Adipocyte (in vitro differentiated cells): ENCODE data around the gene THEM5.
"Not testable (repeated sequence)": the region's sequence is repeated elsewhere in the genome, so short reads cannot be mapped to it uniquely, and the experiment has no call there.

Experiments used
- DNase-seq: peaks from one replicate; pipeline ENCODE4 v3.0.0-alpha.2; 2015; ENCODE audit warnings: low read depth
- H3K27me3 ChIP-seq: replicated peaks from 2 replicates; pipeline ENCODE4 v1.7.0; 2013; ENCODE audit warnings: mild to moderate bottlenecking, low read length, moderate library complexity; ENCODE audit not compliant: control insufficient read depth, insufficient read depth
- H3K36me3 ChIP-seq: 2 replicates; pipeline ENCODE4 v1.7.0; 2013; ENCODE audit warnings: low read length, mild to moderate bottlenecking, moderate library complexity; ENCODE audit not compliant: control insufficient read depth, insufficient read depth, severe bottlenecking
- H3K4me1 ChIP-seq: 2 replicates; pipeline ENCODE4 v1.7.0; 2013; ENCODE audit warnings: mild to moderate bottlenecking, low read length, moderate library complexity; ENCODE audit not compliant: control insufficient read depth, insufficient read depth
- H3K4me3 ChIP-seq: 2 replicates; pipeline ENCODE4 v1.7.0; 2013; ENCODE audit warnings: mild to moderate bottlenecking, low read length, moderate library complexity
- H3K9ac ChIP-seq: 2 replicates; pipeline ENCODE4 v1.7.0; 2013; ENCODE audit warnings: mild to moderate bottlenecking, low read length, moderate library complexity
- H3K9me3 ChIP-seq: 2 replicates; pipeline ENCODE4 v1.7.0; 2013; ENCODE audit warnings: mild to moderate bottlenecking, low read length, moderate library complexity; ENCODE audit not compliant: control insufficient read depth

THEM5 gene, protein sequence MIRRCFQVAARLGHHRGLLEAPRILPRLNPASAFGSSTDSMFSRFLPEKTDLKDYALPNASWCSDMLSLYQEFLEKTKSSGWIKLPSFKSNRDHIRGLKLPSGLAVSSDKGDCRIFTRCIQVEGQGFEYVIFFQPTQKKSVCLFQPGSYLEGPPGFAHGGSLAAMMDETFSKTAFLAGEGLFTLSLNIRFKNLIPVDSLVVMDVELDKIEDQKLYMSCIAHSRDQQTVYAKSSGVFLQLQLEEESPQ

DNA sequence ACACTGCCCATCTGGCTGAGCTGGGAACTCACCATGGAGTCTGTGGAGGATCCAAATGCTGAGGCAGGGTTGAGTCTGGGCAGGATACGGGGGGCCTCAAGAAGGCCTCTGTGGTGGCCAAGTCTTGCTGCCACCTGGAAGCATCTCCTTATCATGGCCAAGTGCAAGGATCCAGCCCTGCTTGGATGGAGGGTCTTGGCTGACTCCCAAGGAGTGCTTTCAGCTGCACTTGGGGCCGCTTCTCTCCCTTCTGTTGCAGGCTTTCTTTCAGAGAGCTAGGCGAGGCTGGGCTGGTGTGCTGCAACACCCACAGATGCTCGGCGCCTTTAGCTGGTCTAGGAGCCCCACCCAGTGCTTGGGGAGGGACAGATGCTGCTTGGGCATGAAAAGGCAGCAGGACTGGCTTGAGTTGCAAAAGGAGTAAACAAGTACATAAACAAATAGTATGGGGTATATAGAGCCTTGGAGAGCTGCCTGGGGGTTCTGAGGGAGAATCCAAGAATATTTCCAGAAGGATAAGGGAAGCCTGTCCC lies at the start of gene THEM5:
Gene THEM5, minus strand, starts transcription at position 302 of the 533 bp plus-strand sequence. Its CDS starts 147 bp downstream, at position 155.
- Histone ChIP-seq H3K27me3 (peaks cover 25% of the 10 kb centered on the region), H3K4me3 (no peak within 1 kb of the TSS), H3K4me1 (peaks cover 30% of the 10 kb centered on the region), H3K9ac (no peak within 1 kb of the TSS), H3K9me3 (no peaks in the 10 kb centered on the region), H3K36me3 (no peaks in the 10 kb centered on the region)
- DNase-seq: no peak

DNA sequence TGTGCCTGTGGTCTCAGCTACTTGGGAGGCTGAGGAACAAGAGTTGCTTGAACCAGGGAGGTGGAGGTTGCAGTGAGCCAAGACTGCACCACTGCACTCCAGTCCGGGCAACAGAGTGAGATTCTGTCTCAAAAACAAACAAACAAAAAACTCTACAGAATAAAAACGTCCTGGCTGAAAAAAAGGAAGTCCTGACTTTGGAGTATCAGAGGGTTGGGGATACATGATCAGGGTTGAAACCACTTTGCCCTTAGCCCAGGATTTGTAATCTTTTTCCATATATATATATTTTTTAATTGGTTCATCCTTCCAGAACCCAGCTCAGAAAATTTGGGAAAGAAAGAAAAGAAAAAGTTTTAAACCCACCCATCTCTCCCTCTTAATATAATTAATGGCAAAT lies 49.3 kb upstream of the THEM5 start:
- Histone ChIP-seq H3K9me3 (peaks cover 9% of the 10 kb centered on the region), H3K27me3 (no peaks in the 10 kb centered on the region), H3K4me1 (peaks cover 16% of the 10 kb centered on the region), H3K4me3 (no peak overlapping the region), H3K36me3 (peaks cover 4% of the 10 kb centered on the region), H3K9ac (no peak overlapping the region)
- no peak for DNase-seq

DNA sequence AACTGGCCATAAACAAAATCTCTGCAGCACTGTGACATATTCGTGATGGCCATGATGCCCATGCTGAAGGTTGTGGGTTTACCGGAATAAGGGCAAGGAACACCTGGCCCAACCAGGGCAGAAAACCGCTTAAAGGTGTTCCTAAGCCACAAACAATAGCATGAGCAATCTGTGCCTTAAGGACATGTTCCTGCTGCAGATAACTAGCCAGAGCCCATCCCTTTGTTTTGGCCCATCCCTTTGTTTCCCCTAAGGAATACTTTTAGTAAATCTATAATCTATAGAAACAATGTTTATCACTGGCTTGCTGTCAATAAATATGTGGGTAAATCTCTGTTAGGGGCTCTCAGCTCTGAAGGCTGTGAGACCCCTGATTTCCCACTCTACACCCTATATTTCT lies 47.3 kb upstream of the THEM5 start:
- not testable (repeated sequence) for H3K4me3 ChIP-seq, H3K9ac ChIP-seq, DNase-seq, H3K27me3 ChIP-seq, H3K36me3 ChIP-seq, H3K9me3 ChIP-seq
- H3K4me1 ChIP-seq: peaks cover 16% of the 10 kb centered on the region

DNA sequence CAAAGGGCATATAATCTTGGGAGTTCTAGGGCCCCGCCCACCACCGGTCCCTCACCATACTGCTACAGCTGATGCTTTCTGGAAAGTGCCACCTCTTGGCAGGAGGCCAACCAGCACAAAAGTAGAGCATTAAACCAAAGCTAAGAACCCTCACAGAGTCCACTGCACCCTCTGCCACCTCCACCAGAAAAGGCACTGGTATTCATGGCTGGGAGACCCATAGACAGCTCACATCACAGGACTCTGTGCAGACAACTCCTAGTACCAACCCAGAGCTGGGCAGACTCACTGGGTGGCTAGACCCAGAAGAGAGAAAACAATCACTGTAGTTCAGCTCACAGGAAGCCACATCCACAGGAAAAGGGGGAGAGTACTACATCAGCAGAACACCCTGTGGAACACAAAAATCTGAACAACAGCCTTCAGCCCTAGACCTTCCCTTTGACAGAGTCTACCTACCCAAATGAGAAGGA lies 45.0 kb upstream of the THEM5 start:
- peaks cover 17% of the 10 kb centered on the region for H3K36me3 ChIP-seq
- DNase-seq: no peak

DNA sequence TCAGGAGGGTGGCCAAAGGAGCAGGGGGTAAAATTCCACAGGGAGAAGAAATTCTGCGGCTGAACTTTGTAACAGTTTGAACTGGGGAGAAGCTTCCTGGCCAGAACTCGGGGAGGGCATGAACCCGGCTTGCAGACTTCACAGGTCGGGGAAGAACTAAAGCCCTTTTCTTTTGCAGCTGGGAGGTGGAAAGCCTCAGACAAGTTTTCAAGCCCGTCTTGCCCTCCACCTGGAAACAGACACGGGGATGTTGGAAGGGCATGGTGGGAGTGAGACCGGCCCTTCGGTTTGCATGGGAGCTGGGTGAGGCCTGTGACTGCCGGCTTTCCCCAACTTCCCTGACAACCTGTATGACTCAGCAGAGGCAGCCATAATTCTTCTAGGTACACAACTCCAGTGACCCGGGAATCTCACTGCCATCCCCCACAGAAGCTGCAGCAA lies 44.5 kb upstream of the THEM5 start:
- DNase-seq: no peak
- H3K36me3 ChIP-seq: peaks cover 20% of the 10 kb centered on the region
- peaks cover 4% of the 10 kb centered on the region for H3K9me3 ChIP-seq
- no peak overlapping the region for H3K9ac ChIP-seq
- H3K27me3 ChIP-seq: no peaks in the 10 kb centered on the region
- H3K4me3 ChIP-seq: no peak overlapping the region
- H3K4me1 ChIP-seq: no peaks in the 10 kb centered on the region

More for the DNA sequence above, 45.0 kb upstream of the THEM5 start:
- Histone ChIP-seq H3K4me3 (no peak overlapping the region), H3K27me3 (no peaks in the 10 kb centered on the region), H3K4me1 (no peaks in the 10 kb centered on the region), H3K9me3 (peaks cover 4% of the 10 kb centered on the region), H3K9ac (no peak overlapping the region)

DNA sequence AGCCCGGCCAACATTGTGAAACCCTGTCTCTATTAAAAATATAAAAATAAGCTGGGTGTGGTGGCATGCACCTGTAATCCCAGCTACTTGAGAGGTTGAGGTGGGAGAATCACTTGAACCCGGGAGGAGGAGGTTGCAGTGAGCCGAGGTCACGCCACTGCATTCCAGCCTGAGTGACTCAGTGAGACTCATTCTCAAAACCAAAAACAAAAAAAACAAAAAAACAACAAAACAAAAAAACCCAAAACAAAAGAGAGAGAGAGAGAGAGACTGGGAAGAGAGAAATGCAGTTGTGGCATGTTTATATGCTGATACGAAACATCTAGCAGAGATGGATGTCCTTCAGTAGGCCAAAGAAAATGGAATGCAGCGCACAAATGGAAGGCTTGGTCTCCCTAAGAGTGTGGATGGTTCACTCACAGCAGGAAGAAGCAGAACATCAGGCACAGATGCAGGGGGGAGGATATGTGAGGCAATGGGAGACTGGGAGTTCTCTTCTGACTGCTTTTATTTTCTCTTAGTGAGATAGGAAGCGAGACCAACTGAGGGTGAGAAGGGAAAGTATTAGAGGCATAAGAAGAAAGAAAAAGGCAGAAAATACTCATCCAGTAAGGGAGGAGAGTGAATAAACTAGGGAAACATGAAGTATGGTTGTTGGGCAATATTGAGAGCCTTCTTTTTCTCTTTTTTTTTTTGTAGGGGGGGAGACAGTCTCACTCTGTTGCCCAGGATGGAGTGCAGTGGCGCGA lies 39.8 kb upstream of the THEM5 start:
- no peak overlapping the region for H3K4me3 ChIP-seq
- H3K9me3 ChIP-seq: no peaks in the 10 kb centered on the region
- H3K27me3 ChIP-seq: no peaks in the 10 kb centered on the region
- no peak for DNase-seq
- H3K4me1 ChIP-seq: peaks cover 8% of the 10 kb centered on the region
- H3K36me3 ChIP-seq: peaks cover 34% of the 10 kb centered on the region
- H3K9ac ChIP-seq: no peak overlapping the region

DNA sequence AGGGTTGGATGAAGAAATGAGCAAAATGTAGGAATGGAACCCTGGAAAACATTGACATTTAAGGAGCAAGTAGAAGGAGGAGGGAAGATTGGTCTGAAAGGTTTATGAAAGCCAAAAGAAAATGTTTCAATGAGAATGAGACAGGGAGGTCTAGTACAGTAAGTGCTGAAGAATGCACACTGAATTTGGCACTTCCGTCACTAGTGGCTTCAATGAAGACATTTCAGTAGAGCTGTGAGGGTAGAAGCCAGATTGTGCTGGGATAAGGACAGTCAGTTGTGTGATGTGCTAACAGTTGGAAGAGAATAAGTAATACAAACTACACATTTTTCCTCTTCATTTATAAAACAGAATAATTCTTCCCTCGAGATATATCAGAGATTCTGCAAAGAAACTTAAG lies 38.7 kb upstream of the THEM5 start:
- Histone ChIP-seq H3K9me3 (no peaks in the 10 kb centered on the region), H3K36me3 (peaks cover 34% of the 10 kb centered on the region), H3K4me3 (no peak overlapping the region), H3K9ac (no peak overlapping the region), H3K4me1 (peaks cover 10% of the 10 kb centered on the region), H3K27me3 (no peaks in the 10 kb centered on the region)
- DNase-seq: peak; percentile 34

DNA sequence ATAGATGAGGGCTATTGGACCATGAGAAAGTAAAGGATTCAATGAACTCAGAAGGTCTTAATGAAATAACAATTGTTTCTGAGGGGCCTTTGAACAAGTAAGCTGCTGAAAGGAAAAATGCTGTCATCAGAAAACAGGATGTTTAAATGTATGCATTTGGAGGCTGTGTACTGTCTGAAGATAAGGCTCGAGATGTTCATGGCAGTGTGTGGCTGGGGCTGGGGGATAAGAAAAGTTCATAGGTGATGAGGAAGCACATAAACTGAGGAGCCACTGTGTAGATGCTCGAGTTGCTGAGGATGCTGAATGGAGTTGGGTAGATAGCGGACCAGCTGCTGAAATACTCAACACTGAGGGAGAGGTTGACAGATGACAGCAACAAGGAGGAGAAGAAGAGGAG lies 38.0 kb upstream of the THEM5 start:
- peaks cover 16% of the 10 kb centered on the region for H3K4me1 ChIP-seq
- H3K9me3 ChIP-seq: no peaks in the 10 kb centered on the region
- H3K36me3 ChIP-seq: peaks cover 34% of the 10 kb centered on the region
- H3K4me3 ChIP-seq: no peak overlapping the region
- no peak for DNase-seq
- no peak overlapping the region for H3K9ac ChIP-seq
- H3K27me3 ChIP-seq: no peaks in the 10 kb centered on the region

DNA sequence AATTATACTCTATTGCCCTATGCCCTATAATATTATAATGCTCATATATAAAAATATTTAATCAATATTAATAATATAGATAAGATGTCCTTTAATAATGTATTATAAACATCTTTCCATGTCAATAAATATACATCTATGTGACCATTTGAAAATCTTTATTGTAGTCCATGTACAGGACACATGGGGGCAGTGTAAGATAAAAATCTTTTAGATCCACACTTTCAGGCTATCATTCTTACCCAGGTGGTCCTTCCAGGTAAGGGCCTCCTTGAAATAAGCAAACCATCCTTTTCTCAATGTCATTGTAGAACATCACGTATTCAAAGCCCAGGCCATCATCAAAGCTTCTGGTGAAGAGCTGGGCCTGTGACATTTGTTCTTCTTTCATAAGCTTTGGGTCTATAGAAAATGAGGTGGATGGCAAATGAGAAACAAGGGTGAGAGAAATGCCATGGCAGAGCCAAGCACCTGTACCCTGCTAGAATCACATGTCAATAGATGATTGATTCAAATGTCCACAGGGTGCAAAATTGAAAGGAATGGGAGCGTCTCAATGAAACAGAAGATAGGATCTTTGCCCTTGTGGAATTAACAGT lies 35.6 kb upstream of the THEM5 start:
- H3K27me3 ChIP-seq: no peaks in the 10 kb centered on the region
- H3K4me3 ChIP-seq: no peak overlapping the region
- H3K4me1 ChIP-seq: peaks cover 17% of the 10 kb centered on the region
- peak; percentile 38 for DNase-seq
- no peak overlapping the region for H3K9ac ChIP-seq
- H3K36me3 ChIP-seq: peaks cover 25% of the 10 kb centered on the region
- no peaks in the 10 kb centered on the region for H3K9me3 ChIP-seq

DNA sequence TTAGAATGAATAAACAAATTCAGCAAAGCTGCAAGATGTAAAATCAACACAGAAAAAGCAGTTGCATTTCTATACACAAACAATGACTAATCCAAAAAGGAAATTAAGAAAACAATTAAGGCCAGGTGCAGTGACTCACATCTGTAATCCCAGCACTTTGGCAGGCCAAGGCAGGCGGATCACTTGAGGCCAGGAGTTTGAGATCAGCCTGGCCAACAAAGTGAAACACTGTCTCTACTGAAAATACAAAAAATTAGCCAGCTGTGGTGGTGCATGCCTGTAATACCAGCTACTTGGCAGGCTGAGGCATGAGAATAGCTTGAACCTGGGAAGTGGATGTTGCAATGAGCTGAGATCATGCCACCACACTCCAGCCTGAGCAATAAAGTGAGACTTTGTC lies 33.5 kb upstream of the THEM5 start:
- Histone ChIP-seq H3K9me3 (no peaks in the 10 kb centered on the region), H3K9ac (no peak overlapping the region), H3K36me3 (peaks cover 17% of the 10 kb centered on the region), H3K4me3 (no peak overlapping the region), H3K4me1 (peaks cover 9% of the 10 kb centered on the region), H3K27me3 (no peaks in the 10 kb centered on the region)
- DNase-seq: peak; percentile 70

DNA sequence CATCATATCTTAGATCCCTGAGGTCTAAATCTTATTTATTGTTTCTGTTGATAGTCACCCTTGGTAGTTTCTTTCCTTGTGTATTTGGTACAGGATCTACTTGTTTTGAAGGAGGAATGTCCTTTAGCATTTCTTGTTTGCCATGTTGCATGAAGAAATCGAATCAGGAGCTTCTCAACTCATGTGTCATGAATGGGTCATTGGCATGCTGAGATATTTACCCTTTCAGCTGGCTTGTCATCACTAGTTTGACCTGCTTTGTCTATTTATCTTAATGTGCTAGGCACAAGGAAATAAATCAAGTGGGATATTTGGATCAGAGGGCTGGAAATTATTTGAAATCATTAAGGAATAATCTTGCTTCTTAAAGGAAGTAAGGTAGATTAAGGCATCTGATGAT lies 32.0 kb upstream of the THEM5 start:
- Histone ChIP-seq H3K9me3 (no peaks in the 10 kb centered on the region), H3K4me1 (peaks cover 9% of the 10 kb centered on the region), H3K36me3 (peaks cover 6% of the 10 kb centered on the region), H3K27me3 (no peaks in the 10 kb centered on the region), H3K9ac (no peak overlapping the region), H3K4me3 (no peak overlapping the region)
- DNase-seq: no peak
